ENCODE measurements around the gene ARHGEF40.

The ARHGEF40 gene

DNA sequence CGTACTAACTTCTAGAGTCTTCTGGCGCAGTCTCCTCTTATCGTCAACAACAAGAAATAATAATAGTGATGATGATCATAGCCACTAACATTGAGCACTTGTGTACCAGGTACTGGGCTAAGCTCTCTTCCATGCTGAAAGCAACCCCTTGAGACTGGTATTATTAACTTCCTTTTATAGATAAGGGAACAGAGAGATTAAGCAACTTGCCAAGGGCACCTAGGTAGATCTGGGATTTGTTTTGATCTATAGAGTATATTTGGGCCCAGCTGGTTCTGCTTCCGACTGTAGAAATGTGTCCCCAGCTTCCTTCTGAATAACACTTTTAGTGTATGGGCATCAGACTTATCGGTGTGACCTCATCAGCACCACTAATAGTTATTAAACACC, 29.5 kb downstream of the ARHGEF40 start:
- no peak overlapping the region for H2AFZ ChIP-seq (ENCODE audit: low read depth, low read length, severe bottlenecking)

GRCh38 chr14:21100931-21101330, 30.8 kb downstream of the ARHGEF40 start, which contains the start of gene TMEM253:
TMEM253 (plus strand) TSS chr14:21101066; CDS start chr14:21101344, 278 bp downstream.
- Histone ChIP-seq H3K9me2 (replicated peaks; ENCODE audit: insufficient read depth, low read length) (no peaks in the 10 kb centered on the region), H3K4me2 (ENCODE audit: low read depth, low read length, poor library complexity, severe bottlenecking) (no peak within 1 kb of the TSS), H3K9me3 (ENCODE audit: insufficient read depth, low read length) (no peaks in the 10 kb centered on the region), H3K9ac (ENCODE audit: low read length) (no peak within 1 kb of the TSS), H3K4me3 (ENCODE audit: insufficient read depth, low read length, poor library complexity, severe bottlenecking) (no peak within 1 kb of the TSS), H4K20me1 (ENCODE audit: low read depth, low read length) (no peaks in the 10 kb centered on the region), H3F3A (ENCODE audit: insufficient read depth) (peaks cover 4% of the 10 kb centered on the region; the same call in 1 of the 2 replicates), H3K36me3 (ENCODE audit: low read length) (no peaks in the 10 kb centered on the region), H3K27me3 (ENCODE audit: low read length) (no peaks in the 10 kb centered on the region), H3K27ac (ENCODE audit: low read depth, low read length) (no peak within 1 kb of the TSS), H2AFZ (ENCODE audit: low read depth, low read length, severe bottlenecking) (no peak within 1 kb of the TSS), H3K79me2 (ENCODE audit: insufficient read depth, low read length) (no peaks in the 10 kb centered on the region)
- TF ChIP-seq CTCF (IDR thresholded peaks at IDR 0.05; ENCODE audit: insufficient read depth, low read length, poor library complexity, severe bottlenecking) (no peak), EZH2phosphoT487 (conservative IDR thresholded peaks at IDR 0.05; ENCODE audit: low read length) (no peak)

More for the DNA sequence above, 29.5 kb downstream of the ARHGEF40 start:
- no peak for TF ChIP-seq EZH2phosphoT487 (conservative IDR thresholded peaks at IDR 0.05; ENCODE audit: low read length)
- TF ChIP-seq CTCF (IDR thresholded peaks at IDR 0.05; ENCODE audit: insufficient read depth, low read length, poor library complexity, severe bottlenecking) = no peak
- no peaks in the 10 kb centered on the region for H3K27me3 ChIP-seq (ENCODE audit: low read length)
- no peaks in the 10 kb centered on the region for H3K9me2 ChIP-seq (replicated peaks; ENCODE audit: insufficient read depth, low read length)
- H3K36me3 ChIP-seq (ENCODE audit: low read length) = no peaks in the 10 kb centered on the region
- peaks cover 4% of the 10 kb centered on the region; the same call in 1 of the 2 replicates for H3F3A ChIP-seq (ENCODE audit: insufficient read depth)
- H3K79me2 ChIP-seq (ENCODE audit: insufficient read depth, low read length) = no peaks in the 10 kb centered on the region
- H3K4me3 ChIP-seq (ENCODE audit: insufficient read depth, low read length, poor library complexity, severe bottlenecking) = no peak overlapping the region
- H3K27ac ChIP-seq (ENCODE audit: low read depth, low read length) = no peak overlapping the region
- no peak overlapping the region for H3K9ac ChIP-seq (ENCODE audit: low read length)
- no peak overlapping the region for H3K4me2 ChIP-seq (ENCODE audit: low read depth, low read length, poor library complexity, severe bottlenecking)
- no peaks in the 10 kb centered on the region for H4K20me1 ChIP-seq (ENCODE audit: low read depth, low read length)
- no peaks in the 10 kb centered on the region for H3K9me3 ChIP-seq (ENCODE audit: insufficient read depth, low read length)

DNA sequence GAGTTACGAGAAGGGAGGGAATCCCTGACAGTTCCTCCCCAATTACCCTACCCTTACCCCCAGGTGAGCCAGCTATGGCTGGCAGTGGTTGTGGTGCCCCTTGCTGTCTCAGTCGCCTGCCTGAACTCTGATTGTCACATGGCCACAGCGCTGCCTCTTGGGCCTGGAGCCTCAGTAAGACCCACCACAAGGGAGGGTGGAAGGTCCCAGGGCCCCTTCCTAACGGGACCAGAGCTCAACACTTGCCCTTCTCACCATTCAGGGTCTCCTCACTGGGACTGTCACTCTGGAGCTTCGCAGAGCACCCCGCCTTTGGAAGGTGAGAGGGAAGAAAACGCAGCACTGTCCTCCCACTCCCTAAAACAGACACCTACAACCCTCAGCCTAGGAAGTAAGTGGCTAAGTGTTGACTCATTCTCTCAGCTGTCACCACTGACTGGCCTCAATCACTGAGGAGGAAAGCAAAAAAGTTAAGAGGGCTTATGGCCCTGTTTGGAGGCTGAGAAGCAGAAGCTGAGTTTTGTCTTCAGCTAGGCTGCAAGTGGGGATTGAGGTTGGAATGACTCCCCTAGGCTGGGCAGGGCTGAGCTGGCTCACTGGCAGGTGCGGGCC, 31.8 kb downstream of the ARHGEF40 start:
- Histone ChIP-seq H3K4me2 (ENCODE audit: low read depth, low read length, poor library complexity, severe bottlenecking) (no peak overlapping the region), H3K79me2 (ENCODE audit: insufficient read depth, low read length) (no peaks in the 10 kb centered on the region), H4K20me1 (ENCODE audit: low read depth, low read length) (no peaks in the 10 kb centered on the region), H3K36me3 (ENCODE audit: low read length) (no peaks in the 10 kb centered on the region), H3K27ac (ENCODE audit: low read depth, low read length) (no peak overlapping the region), H3K27me3 (ENCODE audit: low read length) (no peaks in the 10 kb centered on the region), H2AFZ (ENCODE audit: low read depth, low read length, severe bottlenecking) (no peak overlapping the region), H3F3A (ENCODE audit: insufficient read depth) (peaks cover 4% of the 10 kb centered on the region; the same call in 1 of the 2 replicates), H3K4me3 (ENCODE audit: insufficient read depth, low read length, poor library complexity, severe bottlenecking) (no peak overlapping the region), H3K9me3 (ENCODE audit: insufficient read depth, low read length) (no peaks in the 10 kb centered on the region), H3K9ac (ENCODE audit: low read length) (no peak overlapping the region), H3K9me2 (replicated peaks; ENCODE audit: insufficient read depth, low read length) (no peaks in the 10 kb centered on the region)
- TF ChIP-seq EZH2phosphoT487 (conservative IDR thresholded peaks at IDR 0.05; ENCODE audit: low read length) (no peak), CTCF (IDR thresholded peaks at IDR 0.05; ENCODE audit: insufficient read depth, low read length, poor library complexity, severe bottlenecking) (no peak)
